Neural progenitor cell (in vitro differentiated cells): ENCODE results near the gene CUL5. TPM values are rescaled to one million over a fixed set of nuclear protein-coding genes. Genes with fewer than 3 reads are reported as not detected.

Experiments
- DNase-seq: peaks from one replicate; pipeline ENCODE4 v3.0.0-alpha.2; 2016; ENCODE audit warnings: low spot score
- H2AFZ ChIP-seq: fragments of 200-600 bp; sonication (generic); replicated peaks from 2 replicates; pipeline ENCODE4 v1.6.1; 2016; ENCODE audit warnings: antibody characterized with exemption
- H3F3A ChIP-seq: fragments of 200-600 bp; sonication (generic); 2 replicates; pipeline ENCODE4 v1.6.1; 2016; ENCODE audit warnings: antibody characterized with exemption, low read depth
- H3K27ac ChIP-seq: fragments of 200-600 bp; sonication (generic); 2 replicates; pipeline ENCODE4 v1.5.1; 2016; ENCODE audit warnings: mild to moderate bottlenecking
- H3K27me3 ChIP-seq: fragments of 200-600 bp; sonication (generic); 2 replicates; pipeline ENCODE4 v1.6.1; 2016; ENCODE audit warnings: mild to moderate bottlenecking, moderate library complexity
- H3K36me3 ChIP-seq: fragments of 200-600 bp; sonication (generic); 2 replicates; pipeline ENCODE4 v1.5.1; 2016
- H3K4me1 ChIP-seq: fragments of 200-600 bp; sonication (generic); 2 replicates; pipeline ENCODE4 v1.6.1; 2016; ENCODE audit warnings: mixed run types
- H3K4me2 ChIP-seq: fragments of 200-600 bp; sonication (generic); 2 replicates; pipeline ENCODE4 v1.6.1; 2016
- H3K4me3 ChIP-seq: fragments of 200-600 bp; sonication (generic); 2 replicates; pipeline ENCODE4 v1.5.1; 2016
- H3K79me2 ChIP-seq: fragments of 200-600 bp; sonication (generic); 2 replicates; pipeline ENCODE4 v1.6.1; 2016; ENCODE audit warnings: low read depth
- H3K9ac ChIP-seq: fragments of 200-600 bp; sonication (generic); 2 replicates; pipeline ENCODE4 v1.6.1; 2016
- H3K9me3 ChIP-seq: fragments of 200-600 bp; sonication (generic); 2 replicates; pipeline ENCODE4 v1.5.1; 2016; ENCODE audit warnings: low read depth
- H4K20me1 ChIP-seq: fragments of 200-600 bp; sonication (generic); 2 replicates; pipeline ENCODE4 v1.6.1; 2016; ENCODE audit warnings: low read depth
- H3K27ac Mint-ChIP-seq: 3 replicates; pipeline ENCODE4 v1.8.0; 2021; ENCODE audit warnings: mixed read lengths
- H3K27me3 Mint-ChIP-seq: 2 replicates; pipeline ENCODE4 v1.8.0; 2022; ENCODE audit warnings: low read depth, mild to moderate bottlenecking, inconsistent platforms, moderate library complexity, mixed read lengths; ENCODE audit not compliant: insufficient read depth
- H3K36me3 Mint-ChIP-seq: 3 replicates; pipeline ENCODE4 v1.8.0; 2021; ENCODE audit warnings: mixed read lengths
- H3K4me1 Mint-ChIP-seq: 3 replicates; pipeline ENCODE4 v1.8.0; 2021; ENCODE audit warnings: mixed read lengths
- H3K4me3 Mint-ChIP-seq: 3 replicates; pipeline ENCODE4 v1.8.0; 2021; ENCODE audit warnings: mild to moderate bottlenecking, moderate library complexity, mixed read lengths
- H3K9me3 Mint-ChIP-seq: 3 replicates; pipeline ENCODE4 v1.8.0; 2020; ENCODE audit warnings: mixed read lengths
- CTCF ChIP-seq: fragments of 200-600 bp; sonication (generic); IDR thresholded peaks from 2 replicates; pipeline ENCODE4 v1.5.1; 2017; ENCODE audit warnings: antibody characterized with exemption, mild to moderate bottlenecking
- EZH2 ChIP-seq: fragments of 200-600 bp; sonication (generic); IDR thresholded peaks from 2 replicates; pipeline ENCODE4 v1.6.1; 2017; ENCODE audit warnings: antibody characterized with exemption, mild to moderate bottlenecking, moderate library complexity
- EZH2phosphoT487 ChIP-seq: fragments of 200-600 bp; sonication (generic); IDR thresholded peaks from 2 replicates; pipeline ENCODE4 v1.6.1; 2017; ENCODE audit warnings: antibody characterized with exemption
- total RNA-seq: library from RNA; depleted of rRNA; stranded (reverse); fragments of >200 nt; gene quantifications from 2 replicates; pipeline ENCODE4 v1.2.3, GENCODE V29; 2015; ENCODE audit warnings: low replicate concordance

CUL5 gene
- total RNA-seq, 1 donor from 2014 or later, result 55.1 TPM

- no peaks in the 10 kb centered on the region for H3K9me3 ChIP-seq
- H3K4me2 ChIP-seq, result no peak overlapping the region
- H3K4me1 ChIP-seq, result no peaks in the 10 kb centered on the region
- Mint-ChIP-seq H3K9me3 (no peaks in the 10 kb centered on the region), H3K27me3 (no peaks in the 10 kb centered on the region), H3K36me3 (peaks cover 14% of the 10 kb centered on the region), H3K4me1 (no peaks in the 10 kb centered on the region), H3K4me3 (no peak overlapping the region), H3K27ac (no peak overlapping the region)
- no peak for DNase-seq
- no peaks in the 10 kb centered on the region for H3K79me2 ChIP-seq
- TF ChIP-seq EZH2phosphoT487 (no peak), EZH2 (no peak), CTCF (no peak)
- no peaks in the 10 kb centered on the region for H4K20me1 ChIP-seq
- H3F3A ChIP-seq, result no peaks in the 10 kb centered on the region
- H3K4me3 ChIP-seq, result no peak overlapping the region
- H3K27me3 ChIP-seq, result no peaks in the 10 kb centered on the region
- H3K36me3 ChIP-seq, result no peaks in the 10 kb centered on the region
- no peak overlapping the region for H2AFZ ChIP-seq
- no peak overlapping the region for H3K9ac ChIP-seq
- no peak overlapping the region for H3K27ac ChIP-seq
Observed at GRCh38 chr11:108137212-108137611, 128.5 kb downstream of the CUL5 start.

GRCh38 chr11:108142304-108142703 lies 133.6 kb downstream of the CUL5 start:
- no peaks in the 10 kb centered on the region for H3K27me3 ChIP-seq
- DNase-seq, result no peak
- no peak overlapping the region for H3K9ac ChIP-seq
- H3K27me3 Mint-ChIP-seq, result no peaks in the 10 kb centered on the region
- H3K27ac Mint-ChIP-seq, result no peak overlapping the region
- H3K9me3 Mint-ChIP-seq, result no peaks in the 10 kb centered on the region
- no peak overlapping the region for H3K4me3 Mint-ChIP-seq
- peaks cover 5% of the 10 kb centered on the region for H3K36me3 ChIP-seq
- H3K9me3 ChIP-seq, result no peaks in the 10 kb centered on the region
- TF ChIP-seq EZH2phosphoT487 (no peak), EZH2 (no peak), CTCF (no peak)
- no peak overlapping the region for H3K27ac ChIP-seq
- no peak overlapping the region for H3K4me3 ChIP-seq
- peaks cover 21% of the 10 kb centered on the region for H3K36me3 Mint-ChIP-seq
- no peaks in the 10 kb centered on the region for H4K20me1 ChIP-seq
- H3F3A ChIP-seq, result no peaks in the 10 kb centered on the region
- no peaks in the 10 kb centered on the region for H3K79me2 ChIP-seq
- no peak overlapping the region for H3K4me2 ChIP-seq
- no peaks in the 10 kb centered on the region for H3K4me1 ChIP-seq
- no peak overlapping the region for H2AFZ ChIP-seq
- no peaks in the 10 kb centered on the region for H3K4me1 Mint-ChIP-seq

GRCh38 chr11:108144615-108145014 lies 135.9 kb downstream of the CUL5 start:
- no peaks in the 10 kb centered on the region for H3K79me2 ChIP-seq
- no peak overlapping the region for H3K27ac ChIP-seq
- H3K9me3 ChIP-seq, result no peaks in the 10 kb centered on the region
- Mint-ChIP-seq H3K27ac (no peak overlapping the region), H3K4me3 (no peak overlapping the region), H3K36me3 (peaks cover 18% of the 10 kb centered on the region), H3K9me3 (no peaks in the 10 kb centered on the region), H3K4me1 (no peaks in the 10 kb centered on the region), H3K27me3 (no peaks in the 10 kb centered on the region)
- no peak overlapping the region for H3K9ac ChIP-seq
- H3K4me2 ChIP-seq, result no peak overlapping the region
- peaks cover 10% of the 10 kb centered on the region for H3K36me3 ChIP-seq
- no peaks in the 10 kb centered on the region for H3F3A ChIP-seq
- no peaks in the 10 kb centered on the region for H3K27me3 ChIP-seq
- H3K4me3 ChIP-seq, result no peak overlapping the region
- H3K4me1 ChIP-seq, result no peaks in the 10 kb centered on the region
- H2AFZ ChIP-seq, result no peak overlapping the region
- TF ChIP-seq CTCF (no peak), EZH2phosphoT487 (no peak), EZH2 (no peak)
- DNase-seq, result no peak
- H4K20me1 ChIP-seq, result no peaks in the 10 kb centered on the region

- peaks cover 16% of the 10 kb centered on the region for H3K36me3 Mint-ChIP-seq
- Histone ChIP-seq H3K27ac (no peak overlapping the region), H3K27me3 (no peaks in the 10 kb centered on the region), H3K9me3 (no peaks in the 10 kb centered on the region), H3K36me3 (peaks cover 10% of the 10 kb centered on the region), H3K4me3 (no peak overlapping the region), H2AFZ (no peak overlapping the region), H4K20me1 (no peaks in the 10 kb centered on the region), H3K79me2 (no peaks in the 10 kb centered on the region), H3K9ac (no peak overlapping the region), H3K4me1 (no peaks in the 10 kb centered on the region), H3F3A (no peaks in the 10 kb centered on the region), H3K4me2 (no peak overlapping the region)
- no peaks in the 10 kb centered on the region for H3K4me1 Mint-ChIP-seq
- no peak overlapping the region for H3K4me3 Mint-ChIP-seq
- no peaks in the 10 kb centered on the region for H3K27me3 Mint-ChIP-seq
- no peak overlapping the region for H3K27ac Mint-ChIP-seq
- no peak for TF ChIP-seq EZH2
- TF ChIP-seq CTCF, result no peak
- no peak for TF ChIP-seq EZH2phosphoT487
- no peaks in the 10 kb centered on the region for H3K9me3 Mint-ChIP-seq
- DNase-seq, result no peak
Observed at GRCh38 chr11:108147150-108147549, 138.5 kb downstream of the CUL5 start.
